ENCODE data around the gene FAM240A.

The FAM240A gene

GRCh38 chr3:46664188-46664970, 52.1 kb downstream of the FAM240A start:
- no peak for DNase-seq

GRCh38 chr3:46664971-46665762, 52.8 kb downstream of the FAM240A start:
- DNase-seq = no peak

GRCh38 chr3:46665763-46666452, 53.6 kb downstream of the FAM240A start:
- DNase-seq = no peak

GRCh38 chr3:46666453-46666845, 54.1 kb downstream of the FAM240A start:
- DNase-seq = no peak

GRCh38 chr3:46667061-46667621, 54.8 kb downstream of the FAM240A start:
- no peak for DNase-seq

- no peak for DNase-seq
Measured at GRCh38 chr3:46667657-46668056, 55.3 kb downstream of the FAM240A start.

GRCh38 chr3:46668116-46668515, 55.8 kb downstream of the FAM240A start:
- DNase-seq = no peak

GRCh38 chr3:46668591-46668990, 56.3 kb downstream of the FAM240A start:
- no peak for DNase-seq

GRCh38 chr3:46669191-46669999, 57.1 kb downstream of the FAM240A start:
- DNase-seq = no peak

- no peak for DNase-seq
Measured at GRCh38 chr3:46670000-46670890, 57.9 kb downstream of the FAM240A start.

- no peak for DNase-seq
Measured at GRCh38 chr3:46670891-46671427, 58.6 kb downstream of the FAM240A start.

- no peak for DNase-seq
Measured at GRCh38 chr3:46671541-46672348, 59.4 kb downstream of the FAM240A start.

- no peak for DNase-seq
Measured at GRCh38 chr3:46672349-46672695, 60.0 kb downstream of the FAM240A start.

- no peak for DNase-seq
Measured at GRCh38 chr3:46673151-46674030, 61.1 kb downstream of the FAM240A start.

GRCh38 chr3:46674031-46674845, 61.9 kb downstream of the FAM240A start:
- DNase-seq = no peak

- no peak for DNase-seq
Measured at GRCh38 chr3:46675426-46675825, 63.1 kb downstream of the FAM240A start.
